NCI-H2196 (cell line): ENCODE measurements around the gene GTPBP1.

Experiments
- DNase-seq: peaks from one replicate; lab custom pipeline; 2025; ENCODE audit not compliant: unreplicated experiment; lab: John Stamatoyannopoulos, UW

Gene GTPBP1

GRCh38 chr22:38739300-38740055 lies 33.7 kb downstream of the GTPBP1 start:
- no peak for DNase-seq

DNA sequence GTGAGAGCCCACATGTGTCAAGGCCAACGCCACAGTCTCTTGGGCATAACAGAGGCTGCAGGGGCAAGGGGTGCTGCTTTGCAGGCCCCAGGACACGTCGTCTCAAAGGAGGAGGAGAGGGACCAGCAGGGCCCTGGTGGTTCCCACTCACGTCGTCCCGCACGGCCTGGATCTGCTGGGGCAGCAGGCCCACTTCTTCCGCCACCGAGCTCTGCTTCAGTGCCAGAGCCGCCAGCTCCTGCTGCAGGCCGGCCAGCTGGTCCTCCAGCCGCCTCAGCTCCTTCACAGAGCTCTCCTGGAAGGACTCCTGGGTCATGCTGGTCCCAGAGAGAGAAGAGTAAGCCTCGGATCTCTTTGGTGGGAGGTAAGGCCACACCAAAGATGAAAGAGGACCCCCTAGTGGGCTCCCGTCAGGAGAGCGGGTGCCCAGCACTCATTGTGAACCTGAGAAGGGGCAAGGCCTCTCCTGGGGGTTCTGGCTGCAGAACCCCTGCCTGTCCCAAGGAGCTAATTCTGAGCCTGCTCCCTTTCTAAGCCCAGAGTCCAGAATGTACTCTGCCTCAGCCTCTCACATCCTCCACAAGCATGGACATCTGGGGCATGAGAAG lies 34.5 kb downstream of the GTPBP1 start:
- no peak for DNase-seq

DNA sequence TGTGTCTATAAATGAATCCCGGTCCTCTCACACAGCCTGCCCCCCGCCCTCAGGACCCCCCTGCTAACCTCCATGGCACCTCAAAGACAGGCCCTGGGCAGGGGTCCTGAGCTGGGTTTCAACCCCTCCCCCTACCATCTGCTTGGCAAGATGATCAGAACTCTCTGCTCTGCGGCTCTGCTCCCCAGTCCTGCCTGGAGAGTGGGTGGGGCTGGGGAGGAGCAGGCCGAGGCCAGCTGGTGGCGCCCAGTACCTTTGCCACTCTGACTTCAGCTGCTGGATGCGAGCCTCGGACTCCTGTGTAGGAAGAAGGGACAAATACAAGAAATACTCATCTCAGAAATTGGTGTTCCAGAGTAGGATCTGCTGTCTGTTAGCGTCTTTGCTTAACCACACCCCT lies 35.0 kb downstream of the GTPBP1 start:
- no peak for DNase-seq

- DNase-seq = no peak
Measured at GRCh38 chr22:38741166-38741565, 35.4 kb downstream of the GTPBP1 start.

DNA sequence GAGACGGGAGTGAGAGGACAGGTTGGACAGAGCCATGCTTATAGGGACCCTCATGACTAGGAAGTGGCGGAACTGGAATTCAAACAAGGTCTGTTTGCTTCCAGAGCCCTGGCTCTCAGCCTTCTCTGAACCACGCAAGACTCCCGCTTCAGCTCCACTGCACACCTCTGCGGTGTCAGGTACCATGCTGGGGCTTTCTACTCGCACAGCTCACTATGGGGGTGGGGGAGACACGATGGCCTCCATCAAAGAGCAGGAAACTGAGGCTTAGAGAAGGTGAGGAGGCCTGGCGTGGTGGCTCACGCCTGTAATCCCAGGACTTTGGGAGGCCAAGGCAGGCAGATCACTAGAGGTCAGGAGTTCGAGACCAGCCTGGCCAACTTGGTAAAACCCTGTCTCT lies 35.8 kb downstream of the GTPBP1 start:
- no peak for DNase-seq

DNA sequence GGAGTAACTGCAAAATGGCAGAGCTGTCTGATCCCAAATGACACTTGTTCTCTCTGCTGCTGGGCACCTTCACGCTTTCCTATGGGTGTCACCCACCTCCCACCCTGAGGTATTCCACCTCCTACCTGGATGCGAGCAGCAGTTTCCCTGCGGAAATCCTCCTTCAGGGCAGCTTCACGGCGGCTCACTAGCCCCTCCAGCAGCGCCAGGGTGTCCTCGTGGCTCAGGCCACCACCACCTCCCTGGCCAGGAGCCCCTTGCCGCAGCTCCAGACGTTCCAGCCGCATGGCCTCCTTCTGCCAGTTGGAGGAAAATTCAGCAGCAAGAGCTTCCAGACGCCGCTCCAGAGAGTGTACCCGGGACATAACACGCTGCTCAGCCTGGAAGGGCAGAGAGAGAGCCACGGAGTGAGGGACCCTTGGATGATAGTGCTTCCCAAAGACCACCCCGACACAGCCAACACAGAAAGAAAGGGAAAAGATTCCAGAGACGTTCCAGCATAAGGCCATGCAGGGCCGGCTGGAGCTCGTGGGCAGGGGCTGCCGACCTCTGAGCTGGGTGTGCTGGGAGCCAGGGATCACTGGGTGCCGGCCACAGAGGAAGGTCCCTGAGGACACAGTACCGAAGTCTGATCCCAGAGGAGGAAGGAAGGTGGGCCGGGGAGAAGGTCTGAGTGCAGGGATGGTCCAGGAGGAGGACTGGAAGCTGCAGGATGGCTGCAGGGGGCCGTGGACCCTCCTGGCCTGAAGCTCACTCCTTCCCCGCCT lies 36.6 kb downstream of the GTPBP1 start:
- no peak for DNase-seq

DNA sequence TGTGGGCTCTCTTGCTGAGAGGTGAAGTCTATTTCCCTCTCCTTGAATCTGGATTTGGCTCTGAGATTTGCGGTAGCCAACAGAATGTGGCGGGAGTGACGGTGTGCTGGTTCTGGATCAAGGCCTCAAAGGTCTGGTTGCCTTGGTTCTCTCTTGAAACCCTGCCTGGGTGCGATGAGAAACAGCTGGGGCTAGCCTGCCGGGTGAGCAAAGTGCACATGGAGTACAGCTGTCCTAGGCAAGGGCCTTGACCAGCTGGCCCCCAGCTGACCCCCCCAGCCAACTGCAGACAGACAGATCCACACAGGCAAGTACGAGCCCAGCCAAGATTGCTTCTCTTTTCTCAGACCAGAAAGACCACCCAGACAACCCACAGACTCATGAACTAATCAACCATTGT lies 39.2 kb downstream of the GTPBP1 start:
- no peak for DNase-seq

DNA sequence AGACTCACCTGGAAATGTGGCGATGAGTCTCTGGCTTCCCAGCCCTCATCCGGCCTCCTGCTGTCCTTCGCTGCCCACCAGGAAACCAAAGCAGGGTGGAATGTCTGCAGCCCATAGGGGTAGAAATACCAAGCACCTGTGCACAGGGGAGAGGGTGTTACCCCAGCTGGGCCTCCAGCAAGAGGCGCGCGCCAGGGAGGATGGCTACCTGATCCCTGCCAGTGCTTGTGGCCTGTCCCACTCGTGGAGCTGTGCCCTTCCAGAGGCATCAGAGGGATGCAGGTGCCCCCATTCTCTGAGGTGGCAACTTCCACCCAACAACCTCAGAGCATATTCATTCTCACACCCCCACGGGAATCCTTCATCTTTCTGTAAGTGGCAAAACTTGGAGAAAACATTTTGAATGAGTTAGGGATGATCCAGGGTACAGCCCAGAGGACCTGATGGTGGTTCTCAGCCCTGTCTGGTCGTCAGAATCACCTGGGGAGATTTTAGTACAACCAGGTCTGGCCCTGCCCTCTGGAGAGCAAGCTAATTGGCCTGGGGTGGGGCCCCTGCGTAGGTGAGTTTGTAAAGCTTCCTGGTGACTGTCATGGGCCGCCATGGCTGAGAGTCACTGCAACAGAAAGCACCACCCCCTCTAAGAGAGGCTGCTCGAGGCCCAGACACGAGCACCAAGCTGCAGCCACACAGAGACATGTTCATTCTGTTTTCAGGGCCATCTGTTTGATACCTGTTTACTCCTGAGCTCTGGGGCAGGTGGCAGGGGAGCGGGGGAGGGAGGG lies 40.1 kb downstream of the GTPBP1 start:
- DNase-seq = peak; percentile 47

DNA sequence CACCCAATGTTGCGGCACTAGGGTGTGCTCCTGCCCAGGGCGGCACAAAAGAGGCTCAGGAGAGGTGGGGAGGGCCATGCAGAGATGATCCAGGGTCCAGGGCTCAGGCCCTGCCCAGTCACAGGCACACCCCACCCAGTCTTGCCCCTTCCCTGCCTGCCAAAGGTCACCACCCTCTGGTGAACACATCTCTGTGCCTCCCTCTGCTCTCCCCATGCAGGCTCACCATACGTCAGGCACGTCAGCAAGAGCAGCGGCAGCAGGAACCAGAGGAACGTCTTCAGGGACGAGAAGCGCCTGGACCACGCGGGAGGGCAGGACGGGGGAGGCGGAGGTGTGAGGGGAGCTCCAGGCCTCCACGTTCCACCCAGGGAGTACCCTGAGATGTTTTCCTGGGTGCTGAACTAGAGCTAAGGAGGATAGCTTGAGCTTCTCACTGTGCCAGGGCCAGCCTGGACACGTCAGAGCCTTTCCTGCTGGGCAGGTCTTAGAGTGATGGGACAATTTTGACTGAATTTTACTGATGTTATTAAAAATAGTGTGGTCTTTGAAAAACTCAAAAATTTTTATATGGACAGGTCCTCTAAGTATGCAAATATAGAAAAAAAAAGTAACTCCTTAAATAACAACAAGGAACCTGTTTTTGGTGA lies 42.9 kb downstream of the GTPBP1 start:
- DNase-seq = no peak

GRCh38 chr22:38750104-38750503 lies 44.4 kb downstream of the GTPBP1 start:
- DNase-seq = no peak

- no peak for DNase-seq
Measured at GRCh38 chr22:38750638-38751037, 44.9 kb downstream of the GTPBP1 start.

GRCh38 chr22:38751066-38751421 lies 45.3 kb downstream of the GTPBP1 start:
- DNase-seq = no peak

DNA sequence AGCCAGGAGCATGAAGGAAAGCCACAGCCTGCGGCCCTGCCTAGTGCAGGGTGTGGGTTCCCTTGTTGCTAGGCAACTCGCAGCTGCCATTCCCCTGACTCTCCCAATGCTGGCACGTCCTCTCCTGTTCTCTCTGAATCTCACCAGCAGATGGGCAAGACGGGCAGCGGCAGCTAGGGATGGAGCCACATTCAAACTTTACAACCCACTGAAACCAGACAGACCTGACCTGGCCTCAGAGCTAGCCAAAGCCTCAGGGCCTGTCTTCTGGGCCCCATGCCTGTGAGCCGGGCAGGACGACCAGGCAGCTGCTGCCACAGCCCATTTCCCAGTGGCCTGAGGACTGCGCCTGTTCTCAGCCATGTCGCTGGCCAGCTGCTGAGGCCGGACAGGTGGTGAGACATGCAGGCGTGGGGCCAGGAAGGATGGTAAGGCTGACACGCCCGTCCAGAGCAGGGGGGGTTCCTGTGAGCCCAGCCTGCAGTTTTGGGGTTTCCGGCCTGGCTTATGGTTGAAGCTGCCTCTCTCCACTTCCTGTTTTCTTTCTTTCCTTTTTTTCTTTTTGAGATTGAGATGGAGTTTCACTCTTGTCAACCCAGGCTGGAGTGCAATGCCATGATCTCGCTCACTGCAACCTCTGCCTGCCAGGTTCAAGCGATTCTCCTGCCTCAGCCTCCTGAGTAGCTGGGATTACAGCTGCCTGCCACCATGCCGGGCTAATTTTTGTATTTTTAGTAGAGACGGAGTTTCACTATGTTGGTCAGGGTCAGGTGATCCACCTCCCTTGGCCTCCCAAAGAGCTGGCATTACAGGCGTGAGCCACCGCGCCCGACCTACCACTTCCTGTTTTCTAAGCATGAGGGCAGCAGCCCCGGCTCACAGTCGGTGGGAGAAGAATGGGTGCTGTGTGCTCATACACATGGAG lies 45.9 kb downstream of the GTPBP1 start:
- DNase-seq = peak; percentile 79

GRCh38 chr22:38753948-38754750 lies 48.4 kb downstream of the GTPBP1 start:
- peak; percentile 55 for DNase-seq

DNA sequence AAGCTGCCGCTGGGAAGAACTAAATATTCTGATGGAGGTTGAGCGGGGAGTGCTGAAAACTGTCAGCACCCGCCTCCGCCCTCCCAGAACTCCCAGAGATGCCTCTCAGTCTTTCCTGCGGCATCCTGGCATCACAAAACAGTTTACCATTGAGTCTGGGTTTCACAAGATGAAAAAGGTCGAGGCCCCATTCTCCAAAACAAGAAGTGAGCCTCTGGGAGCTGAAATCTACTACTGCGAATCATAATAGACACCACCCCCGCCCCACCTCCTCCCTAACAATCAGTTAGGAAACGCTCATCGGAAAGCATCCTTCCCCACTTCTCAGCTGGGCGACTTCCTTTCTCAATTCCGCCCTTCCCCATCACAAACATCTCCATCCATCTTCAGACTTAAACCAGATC lies 49.0 kb downstream of the GTPBP1 start:
- no peak for DNase-seq

- DNase-seq = peak; percentile 66
Measured at GRCh38 chr22:38755155-38755910, 49.6 kb downstream of the GTPBP1 start.

GRCh38 chr22:38755911-38756532 lies 50.3 kb downstream of the GTPBP1 start, which contains the start of gene SUN2:
TSS of gene SUN2 (minus strand) at chr22:38755998. CDS start at chr22:38752628, 3,370 bp downstream.
- peak; percentile 64 for DNase-seq
